ENCODE results near the gene EVA1A. TPM values are rescaled to one million over a fixed set of nuclear protein-coding genes. Genes with fewer than 3 reads are reported as not detected.

The EVA1A gene
- total and polyA plus RNA-seq, 2 of the 8 experiments (the other 6 are each of a cell fraction or from before 2014, with no cell fraction given) = 2.4 to 4.3 TPM

GRCh38 chr2:75533135-75533534 lies 27.6 kb downstream of the EVA1A start:
- CTCF ChIA-PET (ENCODE audit: partially characterized antibody) = interaction anchor here (0.8 kb wide), 1 partner anchor 76 kb away, joined by 3 read pairs; no protein-coding TSS in a partner anchor
- WGBS, 2 experiments (ENCODE audit: extremely low coverage in 1 of 2, insufficient coverage in 1 of 2, insufficient read length in 1 of 2, insufficient replicate concordance in 2 of 2, low coverage in 1 of 2, low lambda C conversion rate in 2 of 2, missing lambda C conversion rate in 1 of 2) = 90% methylated on average over 3 of the region's 3 CpGs; no CpG with 5 or more reads in 1 of the 2 experiments
- H3K23me2 ChIP-seq (ENCODE audit: low read depth, low read length) = no peaks in the 10 kb centered on the region

More at GRCh38 chr2:75533135-75533534, 27.6 kb downstream of the EVA1A start:
- no peaks in the 10 kb centered on the region for H3K79me2 ChIP-seq (ENCODE audit: control insufficient read depth in 1 of 2, insufficient read depth in 2 of 2, low read length in 2 of 2)
- no peak overlapping the region for H3K4me2 ChIP-seq (ENCODE audit: insufficient read depth in 1 of 2, low read depth in 2 of 2, low read length in 2 of 2)
- no peak overlapping the region for H3K56ac ChIP-seq (replicated peaks; ENCODE audit: insufficient read length, low read depth, low read length)
- H4K8ac ChIP-seq (ENCODE audit: extremely low read depth, insufficient read depth, low read length) = no peak overlapping the region
- no peak overlapping the region for H2BK120ac ChIP-seq (replicated peaks; ENCODE audit: low read depth, low read length)
- H2BK5ac ChIP-seq (ENCODE audit: low read depth, low read length) = no peak overlapping the region
- H2BK12ac ChIP-seq (ENCODE audit: low read depth, low read length) = no peak overlapping the region
- no peak for DNase-seq (ENCODE audit: low read depth in 1 of 2, low spot score in 2 of 2)
- H3K4me3 ChIP-seq (ENCODE audit: extremely low read depth in 1 of 4, insufficient read depth in 2 of 4, low read depth in 3 of 4, low read length in 4 of 4) = no peak overlapping the region
- H3K27me3 ChIP-seq (replicated peaks in 1 of 4; ENCODE audit: control insufficient read depth in 3 of 4, extremely low read depth in 1 of 4, insufficient read depth in 3 of 4, low read length in 3 of 4) = no peaks in the 10 kb centered on the region
- POLR2A ChIA-PET (ENCODE audit: partially characterized antibody) = no interaction called here
- H3K36me3 ChIP-seq (ENCODE audit: control insufficient read depth in 2 of 4, insufficient read depth in 4 of 4, low read length in 3 of 4) = no peaks in the 10 kb centered on the region
- no peak overlapping the region for H2AFZ ChIP-seq (ENCODE audit: low read length)
- H3K27ac ChIP-seq (ENCODE audit: low read depth, low read length) = no peak overlapping the region
- FAIRE-seq = no peak
- no peaks in the 10 kb centered on the region for H4K20me1 ChIP-seq (replicated peaks in 1 of 2; ENCODE audit: control insufficient read depth in 1 of 2, insufficient read depth in 2 of 2, low read length in 2 of 2)
- H3K4me1 ChIP-seq (replicated peaks in 1 of 4; ENCODE audit: control insufficient read depth in 3 of 4, insufficient read depth in 4 of 4, low read length in 3 of 4) = peaks cover 0 to 5% (median under 1%) of the 10 kb centered on the region in 4 experiments; a peak in 2 of 7 replicates
- H3K23ac ChIP-seq (ENCODE audit: insufficient read length) = no peak overlapping the region
- no peak for TF ChIP-seq TAF1 (IDR thresholded peaks at IDR 0.05; ENCODE audit: low read depth, low read length)
- TF ChIP-seq NRF1 (IDR thresholded peaks at IDR 0.05; ENCODE audit: low read depth, low read length) = no peak
- no peak for TF ChIP-seq SUZ12 (IDR thresholded peaks at IDR 0.05; ENCODE audit: low read length)
- TF ChIP-seq TCF12 (IDR thresholded peaks at IDR 0.05; ENCODE audit: low read depth, low read length) = no peak
- no peak for TF ChIP-seq TEAD4 (IDR thresholded peaks at IDR 0.05; ENCODE audit: low read depth, low read length)
- no peak for TF ChIP-seq HDAC2 (IDR thresholded peaks at IDR 0.05; ENCODE audit: borderline replicate concordance in 1 of 2, low read depth in 2 of 2, low read length in 2 of 2)
- no peak for TF ChIP-seq NANOG (IDR thresholded peaks at IDR 0.05; ENCODE audit: insufficient read depth, low read depth, low read length, poor library complexity, severe bottlenecking)
- TF ChIP-seq EZH2 (IDR thresholded peaks at IDR 0.05; ENCODE audit: low read depth, low read length, severe bottlenecking) = no peak
- TF ChIP-seq SAP30 (IDR thresholded peaks at IDR 0.05; ENCODE audit: insufficient read depth, insufficient replicate concordance, low read length) = no peak
- no peak for TF ChIP-seq KDM5A (IDR thresholded peaks at IDR 0.05; ENCODE audit: low read length)
- no peak overlapping the region for H2BK20ac ChIP-seq (ENCODE audit: low read length)
- H2BK15ac ChIP-seq (ENCODE audit: low read length) = no peak overlapping the region
- H3K9ac ChIP-seq (replicated peaks in 1 of 4; ENCODE audit: extremely low read depth in 1 of 4, low read depth in 3 of 4, low read length in 3 of 4) = no peak overlapping the region
- H3K18ac ChIP-seq (ENCODE audit: extremely low read depth, low read length) = no peak overlapping the region
- H4K91ac ChIP-seq (replicated peaks; ENCODE audit: insufficient read length, low read length) = no peak overlapping the region
- H3K9me3 ChIP-seq (ENCODE audit: insufficient read depth in 2 of 2, low read depth in 1 of 2, low read length in 1 of 2) = no peaks in the 10 kb centered on the region
- H4K5ac ChIP-seq (ENCODE audit: insufficient read length, low read depth, low read length) = no peak overlapping the region
- no peaks in the 10 kb centered on the region for H3K79me1 ChIP-seq (ENCODE audit: low read depth, low read length)
- H3K4ac ChIP-seq (replicated peaks; ENCODE audit: insufficient read length, low read depth, low read length) = no peak overlapping the region
- no peak overlapping the region for H3K14ac ChIP-seq (ENCODE audit: insufficient read length)
- H2AK5ac ChIP-seq (ENCODE audit: low read depth, low read length) = no peak overlapping the region

Data from H1 (cell line).